Fibroblast of pulmonary artery (primary cell): ENCODE results near the gene TMEM94.
"Not testable (repeated sequence)": the region's sequence is repeated elsewhere in the genome, so short reads cannot be mapped to it uniquely, and the experiment has no call there.

ENCODE experiments used
- DNase-seq: peaks from one replicate; pipeline ENCODE4 v3.0.0-alpha.2; 2010; ENCODE audit warnings: low read depth
- H3K4me3 ChIP-seq: replicated peaks from 2 replicates; pipeline ENCODE4 v1.5.1; 2011; ENCODE audit warnings: low read depth, mild to moderate bottlenecking, control low read depth, low read length, moderate library complexity
- TF ChIP-seq, protein P1 (sequence below): IDR thresholded peaks from 2 replicates; pipeline ENCODE4 v1.5.1; 2011; ENCODE audit warnings: mild to moderate bottlenecking, control low read depth, low read length, inconsistent platforms; ENCODE audit errors: missing control alignments

The TMEM94 gene

GRCh38 chr17:75447951-75448856, 8.2 kb upstream of the TMEM94 start:
- peak; percentile 35 for DNase-seq
- H3K4me3 ChIP-seq = no peak overlapping the region
- TF ChIP-seq, protein P1, sequence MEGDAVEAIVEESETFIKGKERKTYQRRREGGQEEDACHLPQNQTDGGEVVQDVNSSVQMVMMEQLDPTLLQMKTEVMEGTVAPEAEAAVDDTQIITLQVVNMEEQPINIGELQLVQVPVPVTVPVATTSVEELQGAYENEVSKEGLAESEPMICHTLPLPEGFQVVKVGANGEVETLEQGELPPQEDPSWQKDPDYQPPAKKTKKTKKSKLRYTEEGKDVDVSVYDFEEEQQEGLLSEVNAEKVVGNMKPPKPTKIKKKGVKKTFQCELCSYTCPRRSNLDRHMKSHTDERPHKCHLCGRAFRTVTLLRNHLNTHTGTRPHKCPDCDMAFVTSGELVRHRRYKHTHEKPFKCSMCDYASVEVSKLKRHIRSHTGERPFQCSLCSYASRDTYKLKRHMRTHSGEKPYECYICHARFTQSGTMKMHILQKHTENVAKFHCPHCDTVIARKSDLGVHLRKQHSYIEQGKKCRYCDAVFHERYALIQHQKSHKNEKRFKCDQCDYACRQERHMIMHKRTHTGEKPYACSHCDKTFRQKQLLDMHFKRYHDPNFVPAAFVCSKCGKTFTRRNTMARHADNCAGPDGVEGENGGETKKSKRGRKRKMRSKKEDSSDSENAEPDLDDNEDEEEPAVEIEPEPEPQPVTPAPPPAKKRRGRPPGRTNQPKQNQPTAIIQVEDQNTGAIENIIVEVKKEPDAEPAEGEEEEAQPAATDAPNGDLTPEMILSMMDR = no peak

- DNase-seq = no peak
- H3K4me3 ChIP-seq = no peak overlapping the region
- TF ChIP-seq, protein P1 = no peak
These were observed 6.2 kb upstream of the TMEM94 start for GRCh38 chr17:75450270-75450669.

- no peak overlapping the region for H3K4me3 ChIP-seq
- TF ChIP-seq, protein P1 = no peak
- no peak for DNase-seq
These were observed 2.2 kb upstream of the TMEM94 start for GRCh38 chr17:75454193-75454592.

DNA sequence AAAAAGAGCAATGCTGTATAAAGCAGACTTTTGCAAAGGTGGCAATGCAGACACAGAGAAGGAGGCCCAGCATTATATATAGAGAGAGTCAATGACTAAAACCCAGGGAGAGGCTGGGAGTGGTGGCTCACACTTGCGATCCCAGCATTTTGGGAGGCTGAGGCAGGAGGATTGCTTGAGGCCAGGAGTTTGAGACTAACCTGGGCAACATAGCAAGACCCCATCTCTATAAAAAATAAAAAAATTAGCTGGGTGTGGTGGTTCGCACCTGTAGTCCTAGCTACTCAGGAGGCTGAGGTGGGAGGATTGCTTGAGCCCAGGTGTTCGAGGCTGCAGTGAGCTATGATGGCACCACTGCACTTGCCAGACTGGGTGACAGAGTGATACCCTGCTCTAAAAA, 1.8 kb upstream of the TMEM94 start:
- H3K4me3 ChIP-seq, DNase-seq: not testable (repeated sequence)

GRCh38 chr17:75456039-75456416, 407 bp upstream of the TMEM94 start:
- no peak for DNase-seq
- H3K4me3 ChIP-seq = peak overlapping the region; percentile 95
- TF ChIP-seq, protein P1 = no peak

- peak overlapping the region; percentile 95 for H3K4me3 ChIP-seq
- TF ChIP-seq, protein P1 = no peak
- peak; percentile 47 for DNase-seq
These were observed 716 bp downstream of the TMEM94 start for GRCh38 chr17:75457047-75457654.

DNA sequence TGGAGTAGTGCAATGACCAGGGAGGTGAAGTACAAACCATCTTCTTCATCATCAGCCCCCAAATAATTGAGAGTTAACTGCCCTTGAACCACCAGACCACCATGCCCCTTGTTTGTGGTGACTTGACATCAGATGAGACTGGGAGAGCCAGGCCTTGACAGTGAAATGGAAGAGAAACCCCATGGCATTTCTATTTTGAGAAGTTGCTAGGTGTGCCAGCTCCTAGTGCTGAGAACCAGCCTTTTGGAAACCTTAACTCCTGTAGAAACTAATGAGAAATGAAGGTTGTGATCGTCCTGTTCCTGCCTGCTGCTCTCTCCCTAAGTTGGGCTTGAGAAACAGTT, 2.8 kb downstream of the TMEM94 start:
- DNase-seq = no peak
- no peak overlapping the region for H3K4me3 ChIP-seq
- TF ChIP-seq, protein P1 = no peak
